PC-9 (cell line): ENCODE results near the gene RBMS1.

ENCODE experiments used
- CTCF ChIP-seq: fragments of 200-600 bp; sonication (generic); conservative IDR thresholded peaks from 2 replicates; pipeline ENCODE4 v1.6.1; 2017; ENCODE audit warnings: mixed run types, antibody characterized with exemption, mild to moderate bottlenecking, moderate library complexity
- EZH2 ChIP-seq: fragments of 200-600 bp; sonication (generic); IDR thresholded peaks from 2 replicates; pipeline ENCODE4 v1.8.0; 2017; ENCODE audit warnings: antibody characterized with exemption, low read depth

DNA sequence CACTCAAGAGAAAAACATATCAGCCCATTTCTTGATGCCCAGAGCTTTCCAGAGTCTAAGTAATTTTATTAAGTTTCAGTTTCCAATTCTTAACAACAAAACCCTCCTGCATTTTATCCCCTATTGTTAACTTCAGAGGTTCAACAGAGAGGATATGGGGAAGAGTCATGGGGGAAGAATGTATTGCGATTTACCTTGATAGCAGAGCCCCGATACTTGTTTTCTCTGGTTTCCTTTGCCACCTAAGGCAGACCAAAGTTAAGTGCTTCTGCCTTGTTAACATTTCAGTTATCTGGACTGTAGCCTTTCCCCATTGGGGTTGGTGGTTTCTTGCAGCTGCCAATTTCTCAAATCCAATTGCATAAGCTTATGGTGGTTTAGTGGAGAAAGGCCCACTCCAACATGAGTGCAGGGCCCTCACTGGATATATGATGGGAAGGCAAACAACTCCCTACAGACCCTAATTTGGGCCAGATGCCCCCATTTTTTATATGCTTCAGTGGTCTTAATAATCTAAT is 211.5 kb downstream of the RBMS1 start:
- no peak for TF ChIP-seq CTCF
- no peak for TF ChIP-seq EZH2
